PC-3 (cell line): ENCODE results near the gene C4orf36. TPM values are rescaled to one million over a fixed set of nuclear protein-coding genes. Genes with fewer than 3 reads are reported as not detected.

Experiments
- ATAC-seq: fragments of 200-7000 bp; cut with Tn5 transposase; 2 replicates; pipeline ENCODE4 v1.9.1; 2020; ENCODE audit warnings: mild to moderate bottlenecking, moderate library complexity
- BruUV-seq: library from RNA; stranded (reverse); fragments of 400-500 nt; replicated peaks from 2 replicates; lab custom pipeline; 2021; lab: Mats Ljungman, UMichigan
- CTCF ChIA-PET: fragments of 300-600 bp; sonication (Branson Sonifier 250); formaldehyde crosslinking; loops from one replicate; lab custom pipeline; 2022; ENCODE audit warnings: antibody characterized with exemption; lab: Charles Lee
- POLR2A ChIA-PET: fragments of 300-600 bp; sonication (Branson Sonifier 250); formaldehyde crosslinking; loops from one replicate; lab custom pipeline; 2022; ENCODE audit warnings: antibody characterized with exemption; ENCODE audit not compliant: unreplicated experiment; lab: Charles Lee
- DNase-seq: peaks from one replicate; pipeline ENCODE4 v3.0.0-alpha.2; 2015
- H2AFZ ChIP-seq: fragments of 300-600 bp; sonication (generic); 2 replicates; pipeline ENCODE4 v1.6.0; 2016; ENCODE audit warnings: antibody characterized with exemption, low read length
- H3F3A ChIP-seq: fragments of 300-600 bp; sonication (generic); one replicate; pipeline ENCODE4 v1.6.0; 2017; ENCODE audit warnings: antibody characterized with exemption, low read length, control low read depth, mild to moderate bottlenecking; ENCODE audit not compliant: unreplicated experiment
- H3K27ac ChIP-seq: fragments of 300-600 bp; sonication (generic); 2 replicates; pipeline ENCODE4 v1.5.1; 2016; ENCODE audit warnings: mild to moderate bottlenecking, low read length
- H3K27me3 ChIP-seq: fragments of 300-600 bp; sonication (generic); 2 replicates; pipeline ENCODE4 v1.6.1; 2016; ENCODE audit warnings: low read length, mixed read lengths
- H3K36me3 ChIP-seq: fragments of 300-600 bp; sonication (generic); 2 replicates; pipeline ENCODE4 v1.6.1; 2016; ENCODE audit warnings: low read depth, mixed run types, low read length, mixed read lengths
- H3K4me1 ChIP-seq: fragments of 300-600 bp; sonication (generic); 2 replicates; pipeline ENCODE4 v1.5.1; 2016; ENCODE audit warnings: low read length; ENCODE audit not compliant: insufficient read depth
- H3K4me2 ChIP-seq: fragments of 300-600 bp; sonication (generic); 2 replicates; pipeline ENCODE4 v1.6.0; 2016; ENCODE audit warnings: low read length
- H3K4me3 ChIP-seq: fragments of 300-600 bp; sonication (generic); 2 replicates; pipeline ENCODE4 v1.5.1; 2016; ENCODE audit warnings: mild to moderate bottlenecking, low read length, mixed read lengths
- H3K79me2 ChIP-seq: fragments of 300-600 bp; sonication (generic); 2 replicates; pipeline ENCODE4 v1.6.1; 2017; ENCODE audit warnings: low read length, mixed read lengths
- H3K9ac ChIP-seq: fragments of 300-600 bp; sonication (generic); 2 replicates; pipeline ENCODE4 v1.6.0; 2016; ENCODE audit warnings: mild to moderate bottlenecking, low read length
- H3K9me2 ChIP-seq: fragments of 300-600 bp; sonication (generic); replicated peaks from 2 replicates; pipeline ENCODE4 v1.6.1; 2016; ENCODE audit warnings: mixed run types, low read length, mixed read lengths
- H3K9me3 ChIP-seq: fragments of 300-600 bp; sonication (generic); 2 replicates; pipeline ENCODE4 v1.6.1; 2016; ENCODE audit warnings: low read length, mixed read lengths
- H4K20me1 ChIP-seq: fragments of 300-600 bp; sonication (generic); 2 replicates; pipeline ENCODE4 v1.6.1; 2016; ENCODE audit warnings: low read length, mixed read lengths
- CTCF ChIP-seq: fragments of 300-600 bp; sonication (generic); conservative IDR thresholded peaks from 2 replicates; pipeline ENCODE4 v1.5.1; 2017; ENCODE audit warnings: antibody characterized with exemption, low read depth, mild to moderate bottlenecking, low read length
- EZH2 ChIP-seq: fragments of 300-600 bp; sonication (generic); IDR thresholded peaks from one replicate; pipeline ENCODE4 v1.6.1; 2017; ENCODE audit warnings: antibody characterized with exemption, mild to moderate bottlenecking, low read length; ENCODE audit not compliant: unreplicated experiment
- EZH2phosphoT487 ChIP-seq: fragments of 300-600 bp; sonication (generic); IDR thresholded peaks from 2 replicates; pipeline ENCODE4 v1.6.1; 2018; ENCODE audit warnings: mild to moderate bottlenecking, antibody characterized with exemption, low read length, borderline replicate concordance
- intact Hi-C: fragments of 100-400 bp; cut with micrococcal nuclease; formaldehyde crosslinking; loops from 2 replicates; pipeline ENCODE4 v1.9.0; 2023
- total RNA-seq: library from RNA; depleted of rRNA; stranded (reverse); fragments of >200 nt; gene quantifications from 2 replicates; pipeline ENCODE4 v1.2.3, GENCODE V29; 2014

Gene C4orf36
- total RNA-seq, 1 experiment from 2014 or later: 2.0 TPM

- Histone ChIP-seq H3K79me2 (no peaks in the 10 kb centered on the region), H3K27me3 (no peaks in the 10 kb centered on the region), H2AFZ (peak overlapping the region; percentile 49; the same call in 1 of the 2 replicates), H3K9ac (no peak overlapping the region), H3K4me2 (peak overlapping the region; percentile 20), H3K36me3 (no peaks in the 10 kb centered on the region), H4K20me1 (no peaks in the 10 kb centered on the region), H3F3A (no peaks in the 10 kb centered on the region), H3K4me3 (no peak overlapping the region), H3K9me3 (no peaks in the 10 kb centered on the region), H3K27ac (peak overlapping the region; percentile 43), H3K9me2 (no peaks in the 10 kb centered on the region), H3K4me1 (peaks cover 16% of the 10 kb centered on the region)
- DNase-seq (no peak), ATAC-seq (no peak)
- POLR2A ChIA-PET: interaction anchor here (0.6 kb wide), 1 partner anchor 251 kb away, joined by 5 read pairs; no protein-coding TSS in a partner anchor
- no TSS peak for BruUV-seq
- CTCF ChIA-PET: no interaction called here
- intact Hi-C loops: no loop called here
- TF ChIP-seq CTCF (no peak), EZH2phosphoT487 (no peak), EZH2 (no peak)
Observed at GRCh38 chr4:86848136-86848535, 44.1 kb downstream of the C4orf36 start.

GRCh38 chr4:86847571-86847970 is 44.7 kb downstream of the C4orf36 start:
- peak overlapping the region; percentile 49; the same call in 1 of the 2 replicates for H2AFZ ChIP-seq
- CTCF ChIA-PET: interaction anchor here (0.7 kb wide), 1 partner anchor 166 kb away, joined by 4 read pairs; no protein-coding TSS in a partner anchor
- no peaks in the 10 kb centered on the region for H3K27me3 ChIP-seq
- peak overlapping the region; percentile 20 for H3K4me2 ChIP-seq
- DNase-seq: peak; percentile 34
- BruUV-seq: no TSS peak
- H3F3A ChIP-seq: no peaks in the 10 kb centered on the region
- peak overlapping the region; percentile 43 for H3K27ac ChIP-seq
- no peak overlapping the region for H3K4me3 ChIP-seq
- ATAC-seq: no peak
- TF ChIP-seq EZH2phosphoT487 (no peak), EZH2 (no peak), CTCF (no peak)
- no peaks in the 10 kb centered on the region for H3K36me3 ChIP-seq
- no peaks in the 10 kb centered on the region for H3K9me2 ChIP-seq
- no peaks in the 10 kb centered on the region for H3K9me3 ChIP-seq
- POLR2A ChIA-PET: interaction anchor here (0.6 kb wide), 1 partner anchor 250 kb away, joined by 5 read pairs; no protein-coding TSS in a partner anchor
- no peaks in the 10 kb centered on the region for H4K20me1 ChIP-seq
- H3K79me2 ChIP-seq: no peaks in the 10 kb centered on the region
- intact Hi-C loops: no loop called here
- peaks cover 16% of the 10 kb centered on the region for H3K4me1 ChIP-seq
- H3K9ac ChIP-seq: no peak overlapping the region

GRCh38 chr4:86846921-86847320 is 45.3 kb downstream of the C4orf36 start:
- no peaks in the 10 kb centered on the region for H3K9me2 ChIP-seq
- H3K9ac ChIP-seq: no peak overlapping the region; the same call in 1 of the 2 replicates
- peak overlapping the region; percentile 9; the same call in 1 of the 2 replicates for H3K27ac ChIP-seq
- ChIA-PET CTCF (no interaction called here), POLR2A (no interaction called here)
- H3F3A ChIP-seq: no peaks in the 10 kb centered on the region
- no peak overlapping the region for H2AFZ ChIP-seq
- H3K9me3 ChIP-seq: no peaks in the 10 kb centered on the region
- ATAC-seq (no peak), DNase-seq (no peak)
- H3K4me1 ChIP-seq: peaks cover 16% of the 10 kb centered on the region
- BruUV-seq: no TSS peak
- H4K20me1 ChIP-seq: no peaks in the 10 kb centered on the region
- no peaks in the 10 kb centered on the region for H3K36me3 ChIP-seq
- no peak for TF ChIP-seq EZH2phosphoT487
- no peak for TF ChIP-seq CTCF
- no peak overlapping the region for H3K4me3 ChIP-seq
- no peaks in the 10 kb centered on the region for H3K79me2 ChIP-seq
- no peaks in the 10 kb centered on the region for H3K27me3 ChIP-seq
- peak overlapping the region; percentile 20; the same call in 1 of the 2 replicates for H3K4me2 ChIP-seq
- intact Hi-C loops: no loop called here
